Subcutaneous adipose tissue (tissue), 4 donors: ENCODE measurements around the gene SEMA4G. TPM values are rescaled to one million over a fixed set of nuclear protein-coding genes. Genes with fewer than 3 reads are reported as not detected.

ENCODE experiments used
- CTCF ChIP-seq: fragments of 450-650 bp; IDR thresholded peaks from one replicate; pipeline ENCODE4 v1.5.1; 2016; ENCODE audit warnings: low read depth, mild to moderate bottlenecking, control low read depth, antibody characterized with exemption, moderate library complexity
- total RNA-seq, 4 donors: library from RNA; depleted of rRNA; stranded (reverse); fragments of >200 nt; gene quantifications; one replicate each; pipeline ENCODE4 v1.1.0, GENCODE V29; 2016

SEMA4G gene
- total RNA-seq, 4 donors from 2014 or later = under 0.01 to 5.7 (median 0.51) TPM; not detected in 1

GRCh38 chr10:100984672-100985177 lies 15.4 kb downstream of the SEMA4G start:
- TF ChIP-seq CTCF = no peak

GRCh38 chr10:100985336-100985735 lies 16.0 kb downstream of the SEMA4G start:
- TF ChIP-seq CTCF = no peak

- TF ChIP-seq CTCF = no peak
Measured at GRCh38 chr10:100986623-100986951, 17.3 kb downstream of the SEMA4G start.

GRCh38 chr10:100986952-100987684 lies 17.8 kb downstream of the SEMA4G start, which contains the start of the genes MRPL43 and TWNK:
TSS of gene MRPL43 (minus strand) at chr10:100987497. CDS start at chr10:100987443, 54 bp downstream.
TSS of gene TWNK (plus strand) at chr10:100987543. CDS start at chr10:100988211, 668 bp downstream.
- no peak for TF ChIP-seq CTCF

- no peak for TF ChIP-seq CTCF
Measured at GRCh38 chr10:100987685-100988049, 18.4 kb downstream of the SEMA4G start.

- no peak for TF ChIP-seq CTCF
Measured at GRCh38 chr10:100988166-100988565, 18.9 kb downstream of the SEMA4G start.

- TF ChIP-seq CTCF = no peak
Measured at GRCh38 chr10:100989088-100989487, 19.8 kb downstream of the SEMA4G start.
